CD14-positive monocyte (primary cell): Measurements from ENCODE around the gene PODXL2. TPM values are rescaled to one million over a fixed set of nuclear protein-coding genes. Genes with fewer than 3 reads are reported as not detected.

Experiments
- DNase-seq, 3 donors: peaks; one replicate each; pipeline ENCODE4 v3.0.0-alpha.2; 2011 to 2022
- H2AFZ ChIP-seq: 2 replicates; pipeline ENCODE4 v1.6.0; 2012; ENCODE audit warnings: mild to moderate bottlenecking, low read depth, low read length, inconsistent platforms; ENCODE audit not compliant: insufficient read depth, poor library complexity, severe bottlenecking
- H3K27ac ChIP-seq, 2 donors: 1 replicate in 1 of 2; 2 replicates in 1 of 2; pipeline ENCODE4 v1.5.1; 2012 to 2013; ENCODE audit warnings: low read length in 2 of 2, control low read depth in 1 of 2, inconsistent platforms in 1 of 2, low read depth in 1 of 2, mild to moderate bottlenecking in 1 of 2
- H3K27me3 ChIP-seq, 2 donors: one replicate each; pipeline versions ENCODE4 v1.6.0 to v1.6.1; 2011 to 2013; ENCODE audit warnings: low read length in 2 of 2; ENCODE audit not compliant: control insufficient read depth in 2 of 2, insufficient read depth in 2 of 2
- H3K36me3 ChIP-seq, 2 donors: replicated peaks in 1 of 2; 1 replicate in 1 of 2; 2 replicates in 1 of 2; pipeline versions ENCODE4 v1.5.1 to v1.6.1; 2012 to 2013; ENCODE audit warnings: low read length in 2 of 2, control low read depth in 1 of 2, inconsistent platforms in 1 of 2, mild to moderate bottlenecking in 1 of 2; ENCODE audit not compliant: insufficient read depth in 2 of 2, control insufficient read depth in 1 of 2
- H3K4me1 ChIP-seq, 2 donors: 1 replicate in 1 of 2; 2 replicates in 1 of 2; pipeline versions ENCODE4 v1.5.1 to v1.6.1; 2012 to 2013; ENCODE audit warnings: low read length in 2 of 2, control low read depth in 1 of 2, inconsistent platforms in 1 of 2, mild to moderate bottlenecking in 1 of 2, moderate library complexity in 1 of 2; ENCODE audit not compliant: insufficient read depth in 2 of 2, control insufficient read depth in 1 of 2
- H3K4me2 ChIP-seq: replicated peaks from 2 replicates; pipeline ENCODE3; 2012; ENCODE audit warnings: low read length, moderate library complexity, mild to moderate bottlenecking; ENCODE audit not compliant: poor library complexity, severe bottlenecking; ENCODE audit errors: extremely low read depth
- H3K4me3 ChIP-seq, 3 experiments: fragments of 200-600 bp in 1 of 3; sonication (generic) in 1 of 3; replicated peaks in 1 of 3; 1 replicate in 2 of 3; 2 replicates in 1 of 3; pipeline ENCODE4 v1.5.1; 2011 to 2013; ENCODE audit warnings: low read length in 3 of 3, mild to moderate bottlenecking in 3 of 3, control low read depth in 2 of 3, low read depth in 2 of 3, inconsistent platforms in 1 of 3, moderate library complexity in 1 of 3
- H3K79me2 ChIP-seq: 2 replicates; pipeline ENCODE4 v1.6.0; 2012; ENCODE audit warnings: mild to moderate bottlenecking, control low read depth, inconsistent platforms, low read length, moderate library complexity; ENCODE audit not compliant: insufficient read depth
- H3K9ac ChIP-seq: 2 replicates; pipeline ENCODE4 v1.6.0; 2017; ENCODE audit warnings: low read length, mild to moderate bottlenecking; ENCODE audit not compliant: insufficient read depth, poor library complexity, severe bottlenecking
- H3K9me3 ChIP-seq, 2 donors: replicated peaks in 1 of 2; 1 replicate in 1 of 2; 2 replicates in 1 of 2; pipeline versions ENCODE4 v1.5.1 to v1.6.1; 2012 to 2013; ENCODE audit warnings: low read length in 2 of 2, control low read depth in 1 of 2; ENCODE audit not compliant: control insufficient read depth in 1 of 2, insufficient read depth in 1 of 2
- H4K20me1 ChIP-seq: 2 replicates; pipeline ENCODE4 v1.6.0; 2012; ENCODE audit warnings: mild to moderate bottlenecking, low read length, control low read depth, moderate library complexity; ENCODE audit not compliant: insufficient read depth
- H3K27ac Mint-ChIP-seq, 7 donors: one replicate each; pipeline ENCODE4 v1.8.0; 2020; ENCODE audit warnings: mild to moderate bottlenecking in 7 of 7, mixed read lengths in 7 of 7, moderate library complexity in 6 of 7, inconsistent platforms in 2 of 7
- H3K27me3 Mint-ChIP-seq, 3 donors: one replicate each; pipeline ENCODE4 v1.8.0; 2021 to 2022; ENCODE audit warnings: low read depth in 3 of 3, mild to moderate bottlenecking in 3 of 3, mixed read lengths in 3 of 3, moderate library complexity in 3 of 3, inconsistent platforms in 1 of 3
- H3K36me3 Mint-ChIP-seq, 2 donors: one replicate each; pipeline ENCODE4 v1.8.0; 2020; ENCODE audit warnings: mixed read lengths in 2 of 2, inconsistent platforms in 1 of 2, mild to moderate bottlenecking in 1 of 2
- H3K4me1 Mint-ChIP-seq: one replicate; pipeline ENCODE4 v1.8.0; 2020; ENCODE audit warnings: mild to moderate bottlenecking, mixed read lengths
- H3K4me3 Mint-ChIP-seq, 2 donors: one replicate each; pipeline ENCODE4 v1.8.0; 2020; ENCODE audit warnings: mild to moderate bottlenecking in 2 of 2, mixed read lengths in 2 of 2, moderate library complexity in 1 of 2
- H3K9me3 Mint-ChIP-seq, 7 donors: one replicate each; pipeline ENCODE4 v1.8.0; 2020 to 2022; ENCODE audit warnings: mixed read lengths in 7 of 7, mild to moderate bottlenecking in 6 of 7, moderate library complexity in 6 of 7, inconsistent platforms in 2 of 7
- CTCF ChIP-seq: fragments of 200-600 bp; IDR thresholded peaks from one replicate; pipeline ENCODE4 v1.8.0; 2022; ENCODE audit warnings: antibody characterized with exemption, mild to moderate bottlenecking
- WGBS: methylation state at CpG from one replicate; pipeline ENCODE4 v1.1.5; 2013; ENCODE audit warnings: missing lambda C conversion rate; ENCODE audit not compliant: insufficient coverage; 5-methylcytosine and 5-hydroxymethylcytosine counted together
- intact Hi-C, 2 donors: fragments of 100-400 bp; cut with micrococcal nuclease; formaldehyde crosslinking; loops; one replicate each; pipeline versions ENCODE4 v1.15.0 to v1.15.1; 2023
- polyA plus RNA-seq, 3 donors: library from polyadenylated mRNA; depleted of rRNA in 1 of 3; unstranded in 2 of 3; stranded (reverse) in 1 of 3; fragments of 300-500 nt in 2 of 3; fragments of >200 nt in 1 of 3; fragmentation: Illumina TruSeq in 2 of 3; gene quantifications; 1 replicate in 2 of 3; 2 replicates in 1 of 3; pipeline ENCODE4 v1.2.3, GENCODE V29; 2012 to 2021

PODXL2 gene
- polyA plus RNA-seq, 3 donors, result 0.33 to 0.64 (median 0.43) TPM

GRCh38 chr3:127632035-127632820 lies 3.2 kb downstream of the PODXL2 start:
- Histone ChIP-seq H3K9me3 (no peaks in the 10 kb centered on the region), H3K27ac (no peak overlapping the region), H4K20me1 (no peaks in the 10 kb centered on the region), H3K4me2 (no peak overlapping the region), H3K36me3 (no peaks in the 10 kb centered on the region), H3K4me1 (peaks cover 11 to 13% of the 10 kb centered on the region in 2 donors), H2AFZ (no peak overlapping the region), H3K27me3 (peaks cover 28 to 39% of the 10 kb centered on the region in 2 donors), H3K9ac (no peak overlapping the region), H3K4me3 (no peak overlapping the region), H3K79me2 (no peaks in the 10 kb centered on the region)
- peaks cover 43 to 49% (median 44%) of the 10 kb centered on the region in 3 donors for H3K27me3 Mint-ChIP-seq
- peak overlapping the region in 1 of 2 donors; percentile 33 for H3K4me3 Mint-ChIP-seq
- H3K9me3 Mint-ChIP-seq, result peaks cover 0 to 13% (median 9%) of the 10 kb centered on the region in 7 donors
- WGBS, result 100% methylated on average over 4 of the region's 8 CpGs
- no peak overlapping the region for H3K27ac Mint-ChIP-seq
- H3K4me1 Mint-ChIP-seq, result peaks cover 15% of the 10 kb centered on the region
- no peak for DNase-seq
- TF ChIP-seq CTCF, result no peak
- intact Hi-C loops, result loop anchor here in 1 of 2 donors (10.0 kb wide), 1 partner anchor 47 kb away; no protein-coding TSS in a partner anchor
- peaks cover 3 to 12% of the 10 kb centered on the region in 2 donors for H3K36me3 Mint-ChIP-seq

GRCh38 chr3:127634653-127635052 lies 5.7 kb downstream of the PODXL2 start:
- intact Hi-C loops, result loop anchor here in 1 of 2 donors (10.0 kb wide), 1 partner anchor 50 kb away; no protein-coding TSS in a partner anchor
- Mint-ChIP-seq H3K4me3 (no peak overlapping the region), H3K36me3 (peaks cover 0 to 10% of the 10 kb centered on the region in 2 donors), H3K4me1 (peaks cover 11% of the 10 kb centered on the region), H3K27ac (no peak overlapping the region), H3K9me3 (peaks cover 0 to 9% (median 4%) of the 10 kb centered on the region in 7 donors), H3K27me3 (peaks cover 24 to 30% (median 28%) of the 10 kb centered on the region in 3 donors)
- TF ChIP-seq CTCF, result no peak
- DNase-seq, result no peak
- Histone ChIP-seq H3K9me3 (no peaks in the 10 kb centered on the region), H4K20me1 (no peaks in the 10 kb centered on the region), H3K79me2 (no peaks in the 10 kb centered on the region), H3K9ac (no peak overlapping the region), H3K4me2 (no peak overlapping the region), H3K4me3 (no peak overlapping the region), H3K27me3 (peaks cover 11 to 21% of the 10 kb centered on the region in 2 donors), H3K4me1 (peaks cover 8% of the 10 kb centered on the region in 2 donors), H3K36me3 (no peaks in the 10 kb centered on the region), H3K27ac (no peak overlapping the region), H2AFZ (no peak overlapping the region)
- 95% methylated on average over 6 of the region's 12 CpGs for WGBS
